ENCODE measurements around the gene SEMA3A. TPM values are rescaled to one million over a fixed set of nuclear protein-coding genes. Genes with fewer than 3 reads are reported as not detected.

SEMA3A gene
- total and polyA plus RNA-seq, 2 of the 4 experiments (the other 2 are of a cell fraction): 31.2 to 213 TPM

- H2BK120ac ChIP-seq (ENCODE audit: low read depth, low read length): peak overlapping the region; percentile 9; the same call in 1 of the 2 replicates
- in situ Hi-C loops (cut with MboI; ENCODE audit: low sequenced_read_pairs) (no loop called here), dilution Hi-C loops (cut with HindIII; ENCODE audit: low sequenced_read_pairs, unreplicated experiment) (no loop called here), intact Hi-C loops (cut with micrococcal nuclease) (no loop called here)
- H3K36me3 ChIP-seq (ENCODE audit: control insufficient read depth, insufficient read depth, low read length): peaks cover 5% of the 10 kb centered on the region; the same call in 1 of the 2 replicates
- DNase-seq (no peak), ATAC-seq (ENCODE audit: low read depth) (no peak)
- H3K4me3 ChIP-seq (ENCODE audit: insufficient read depth, low read depth, low read length): no peak overlapping the region
- no peak overlapping the region for H2BK15ac ChIP-seq (ENCODE audit: low read depth, low read length)
- no TSS peak for BruUV-seq (replicated peaks)
- CTCF ChIA-PET: no interaction called here
- no peak overlapping the region; the same call in 1 of the 2 replicates for H4K5ac ChIP-seq (ENCODE audit: low read depth, low read length)
- H3K14ac ChIP-seq (replicated peaks; ENCODE audit: low read depth, low read length): peak overlapping the region; percentile 19; the same call in 1 of the 2 replicates
- H2BK20ac ChIP-seq (ENCODE audit: low read depth, low read length): no peak overlapping the region
- no peak overlapping the region for H2AFZ ChIP-seq (replicated peaks; ENCODE audit: low read length, poor library complexity)
- H3K4ac ChIP-seq (ENCODE audit: low read depth, low read length): no peak overlapping the region
- peaks cover 6% of the 10 kb centered on the region for H3K4me1 ChIP-seq (ENCODE audit: control insufficient read depth, insufficient read depth, low read length)
- no peak overlapping the region for H4K8ac ChIP-seq (ENCODE audit: low read depth in 2 of 2, low read length in 2 of 2)
- no peak overlapping the region for H3K18ac ChIP-seq (ENCODE audit: low read depth, low read length)
- H4K91ac ChIP-seq (ENCODE audit: insufficient read depth, low read depth, low read length): no peak overlapping the region
- H3K9me3 ChIP-seq (ENCODE audit: control insufficient read depth, insufficient read depth, low read length): no peaks in the 10 kb centered on the region
- H2AK5ac ChIP-seq (ENCODE audit: low read depth, low read length): no peak overlapping the region
- no peak overlapping the region for H2BK5ac ChIP-seq (ENCODE audit: low read depth, low read length, poor library complexity, severe bottlenecking)
- H3K27me3 ChIP-seq (ENCODE audit: control insufficient read depth, insufficient read depth, low read length): no peaks in the 10 kb centered on the region
- H3K27ac ChIP-seq (ENCODE audit: insufficient read depth, low read length): no peak overlapping the region
- no peak overlapping the region for H3K9ac ChIP-seq (ENCODE audit: low read depth, low read length)
- H3K79me1 ChIP-seq (ENCODE audit: low read depth in 1 of 2, low read length in 2 of 2): peaks cover 6 to 43% of the 10 kb centered on the region in 2 experiments; a peak in 3 of 4 replicates
- TF ChIP-seq RFX5 (IDR thresholded peaks at IDR 0.05; ENCODE audit: low read depth, low read length): no peak
- TF ChIP-seq BHLHE40 (IDR thresholded peaks at IDR 0.05; ENCODE audit: low read depth, low read length): no peak
- TF ChIP-seq MAFK (IDR thresholded peaks at IDR 0.05; ENCODE audit: low read depth, low read length): no peak
- no peak for TF ChIP-seq RAD21 (IDR thresholded peaks at IDR 0.05; ENCODE audit: low read length)
- no peak for TF ChIP-seq SMC3 (IDR thresholded peaks at IDR 0.05; ENCODE audit: low read depth, low read length)
- no peak for TF ChIP-seq RCOR1 (IDR thresholded peaks at IDR 0.05; ENCODE audit: insufficient replicate concordance, low read length)
- TF ChIP-seq POLR2A (IDR thresholded peaks at IDR 0.05; ENCODE audit: low read depth, low read length): no peak
- no peak for TF ChIP-seq NFE2L2 (IDR thresholded peaks at IDR 0.05; ENCODE audit: low read depth, low read length)
- TF ChIP-seq FOS (IDR thresholded peaks at IDR 0.05; ENCODE audit: low read depth, low read length): no peak
- no peak overlapping the region for H3K56ac ChIP-seq (ENCODE audit: extremely low read depth, insufficient read depth, low read length)
- H3K4me2 ChIP-seq (ENCODE audit: low read depth, low read length): no peak overlapping the region
- H2AK9ac ChIP-seq (replicated peaks; ENCODE audit: low read depth, low read length, poor library complexity): no peak overlapping the region
- POLR2A ChIA-PET (ENCODE audit: unreplicated experiment): no interaction called here
- peaks cover 4% of the 10 kb centered on the region; the same call in 1 of the 2 replicates for H4K20me1 ChIP-seq (ENCODE audit: insufficient read depth, low read length)
- H3K9me1 ChIP-seq (ENCODE audit: insufficient read depth, low read length): peaks cover 6% of the 10 kb centered on the region; the same call in 1 of the 2 replicates
- H3K23ac ChIP-seq (ENCODE audit: low read depth, low read length): no peak overlapping the region
- no CpG with 5 or more reads among the region's 2 CpGs for WGBS, 2 experiments (ENCODE audit: extremely low coverage in 2 of 2, insufficient read length in 1 of 2)
Measured at GRCh38 chr7:84181628-84182027, 13.0 kb downstream of the SEMA3A start.
